Right ventricle myocardium superior (tissue), 1 donor: Measurements from ENCODE around the gene ACE. TPM values are rescaled to one million over a fixed set of nuclear protein-coding genes. Genes with fewer than 3 reads are reported as not detected.
"Not testable (repeated sequence)": the region's sequence is repeated elsewhere in the genome, so short reads cannot be mapped to it uniquely, and the experiment has no call there.

Experiments used
- ATAC-seq: fragments of 200-7000 bp; cut with Tn5 transposase; one replicate; pipeline ENCODE4 v1.9.1; 2020; ENCODE audit warnings: mild to moderate bottlenecking; ENCODE audit not compliant: poor library complexity
- DNase-seq: peaks from one replicate; pipeline ENCODE4 v3.0.0-alpha.2; 2020
- intact Hi-C: fragments of 100-400 bp; cut with DNase I; formaldehyde crosslinking; loops from one replicate; pipeline ENCODE4 v1.11.2; 2022
- total RNA-seq: library from RNA; stranded (reverse); fragmentation: NEBNext Ultra II Directional; extraction: Animal tissue kit (Norgen Biotek cat#: 25700); gene quantifications from one replicate; pipeline ENCODE4 v1.2.1, GENCODE V29; 2021
- donor health status: DM: no; HTN: yes; CAD: no; lungs with severe emphysema.

ACE gene
- total RNA-seq, 1 donor from 2014 or later: 5.4 TPM

- no peak for ATAC-seq
- intact Hi-C loops: no loop called here
- DNase-seq: no peak
These were observed 34.8 kb upstream of the ACE start for GRCh38 chr17:63442074-63442473.

DNA sequence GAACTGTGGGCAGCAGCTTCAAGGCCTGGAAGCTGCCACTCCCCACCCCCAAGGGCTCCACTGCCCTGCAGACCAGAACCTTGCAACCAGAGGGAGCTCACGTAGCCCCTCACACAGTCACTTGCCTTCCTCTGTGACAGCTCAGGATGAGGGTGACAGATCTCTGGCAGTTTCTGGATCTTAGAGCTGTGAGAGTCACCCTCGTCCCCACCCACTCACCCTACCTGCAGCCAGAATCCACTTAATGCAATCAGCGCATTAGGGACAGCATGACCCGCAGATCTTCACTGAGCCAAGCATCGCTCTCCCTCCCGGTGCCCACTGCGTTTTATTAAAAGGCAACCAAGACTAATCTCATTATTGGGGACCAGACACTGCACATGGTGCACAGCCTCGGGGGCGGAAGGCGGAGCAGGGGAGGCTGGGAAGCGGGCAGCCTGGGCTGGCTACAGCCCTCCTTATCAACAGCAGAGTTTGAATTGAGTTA, 34.3 kb upstream of the ACE start:
- intact Hi-C loops: no loop called here
- ATAC-seq (peak; percentile 13), DNase-seq (peak; percentile 29)

- intact Hi-C loops: no loop called here
- no peak for DNase-seq
- ATAC-seq: no peak
These were observed 33.8 kb upstream of the ACE start for GRCh38 chr17:63443053-63443452.

DNA sequence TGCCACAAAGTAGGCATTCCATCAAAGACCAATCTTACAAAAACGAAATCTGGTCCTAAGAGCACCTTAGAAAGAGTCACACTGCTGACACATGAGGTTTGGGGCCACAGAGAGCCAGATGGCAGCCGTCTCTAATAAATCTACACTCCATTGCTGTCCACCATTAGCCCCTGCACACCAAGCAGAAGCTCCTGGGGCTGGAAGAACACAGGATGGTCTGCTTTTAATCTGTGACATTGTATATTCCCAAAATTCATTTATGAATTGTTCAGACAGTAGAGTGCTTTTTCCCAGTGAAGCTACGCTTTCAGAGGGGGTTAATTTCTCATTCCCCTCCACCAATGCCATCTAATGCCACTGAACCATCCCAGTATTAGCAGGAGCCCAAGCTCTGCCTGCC, 32.4 kb upstream of the ACE start:
- ATAC-seq (no peak), DNase-seq (no peak)
- intact Hi-C loops: no loop called here

DNA sequence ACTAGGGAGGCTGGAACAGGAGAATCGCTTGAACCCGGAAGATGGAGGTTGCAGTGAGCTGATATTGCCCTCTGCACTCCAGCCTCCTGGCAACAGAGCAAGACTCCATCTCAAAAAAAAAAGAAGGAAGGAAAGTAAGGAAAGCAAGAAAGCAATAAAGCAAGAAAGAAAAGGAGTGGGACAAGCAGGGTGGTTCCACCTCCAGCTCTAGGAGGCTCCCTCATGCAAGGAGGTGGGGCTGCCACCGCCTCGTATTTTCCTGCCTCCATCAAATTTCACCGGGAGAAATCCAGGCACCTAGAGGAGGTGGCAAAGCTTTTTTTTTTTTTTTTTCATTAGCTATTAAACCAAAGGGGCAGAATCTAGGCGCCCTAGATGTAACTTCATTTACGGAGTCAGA, 31.8 kb upstream of the ACE start:
- no peak for DNase-seq
- ATAC-seq: no peak
- intact Hi-C loops: no loop called here

DNA sequence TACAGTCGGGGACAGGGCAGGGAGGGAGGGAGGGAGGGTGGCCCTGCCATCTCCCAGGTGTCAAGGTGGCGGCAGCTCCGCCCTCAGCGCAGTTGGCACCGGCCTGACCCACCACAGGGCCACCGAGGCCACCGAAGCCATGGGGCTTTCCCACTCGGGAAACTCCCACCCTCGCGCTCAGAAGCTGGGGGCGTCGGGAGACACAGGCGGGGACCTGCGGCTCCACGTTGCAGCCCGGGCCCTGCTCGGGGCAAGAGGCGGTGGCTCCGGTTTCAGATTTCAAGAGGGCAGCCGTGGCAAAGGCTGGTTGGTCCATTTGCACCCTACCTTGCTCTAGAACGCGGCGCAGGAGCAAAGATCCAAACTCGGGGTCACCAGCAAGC, 31.3 kb upstream of the ACE start:
- intact Hi-C loops: no loop called here
- DNase-seq: no peak
- peak; percentile 6 for ATAC-seq

DNA sequence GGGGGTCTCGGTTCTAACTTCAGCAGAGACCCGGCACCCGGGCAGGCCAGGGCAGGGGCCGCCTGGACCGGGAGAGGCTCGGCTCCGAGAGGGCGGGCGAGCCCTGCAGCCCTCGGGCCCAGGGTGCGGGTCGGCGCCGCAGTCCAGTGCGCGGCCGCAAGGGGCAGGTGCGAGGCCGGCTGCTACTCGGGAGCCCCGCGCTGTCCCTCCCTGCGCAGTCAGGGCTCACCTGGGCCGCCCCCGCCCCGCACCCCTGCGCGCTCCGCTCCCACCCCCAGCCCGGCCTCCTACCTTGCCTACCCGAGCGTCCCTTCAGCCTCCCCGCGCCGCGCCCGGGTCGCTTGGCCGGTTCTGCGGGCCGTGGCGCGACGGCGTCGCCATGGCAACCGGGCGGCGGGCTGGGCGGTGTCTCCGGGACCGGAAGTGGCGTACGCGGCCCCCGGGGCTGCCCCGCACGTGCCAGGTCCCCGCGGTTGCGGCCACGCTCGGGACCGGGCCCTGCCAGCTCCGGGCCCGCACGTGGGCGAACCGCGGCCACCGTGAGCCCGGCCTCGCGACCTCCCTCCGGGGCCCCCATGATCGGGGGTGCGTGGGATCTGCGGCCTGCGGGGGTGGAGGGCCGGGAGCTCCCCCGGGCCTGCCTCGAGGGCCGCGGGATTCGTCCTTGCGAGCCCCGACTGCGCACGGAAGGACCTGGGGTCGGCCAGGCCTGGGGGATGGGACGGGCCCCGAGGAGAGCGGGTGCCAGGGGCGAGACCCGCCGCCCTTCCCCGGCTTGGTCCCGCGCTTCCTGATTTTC, 30.7 kb upstream of the ACE start, which contains the start of gene CYB561:
Gene CYB561 (minus strand): TSS at position 353 of the 799 bp plus-strand sequence. CDS start 8,759 bp downstream, outside the sequence.
- peak; percentile 87 for ATAC-seq
- peak; percentile 86 for DNase-seq

GRCh38 chr17:63446753-63447470, 29.9 kb upstream of the ACE start:
- intact Hi-C loops: no loop called here
- peak; percentile 66 for ATAC-seq
- DNase-seq: peak; percentile 84

More for the DNA sequence above, 30.7 kb upstream of the ACE start, which contains the start of gene CYB561:
- intact Hi-C loops: no loop called here

DNA sequence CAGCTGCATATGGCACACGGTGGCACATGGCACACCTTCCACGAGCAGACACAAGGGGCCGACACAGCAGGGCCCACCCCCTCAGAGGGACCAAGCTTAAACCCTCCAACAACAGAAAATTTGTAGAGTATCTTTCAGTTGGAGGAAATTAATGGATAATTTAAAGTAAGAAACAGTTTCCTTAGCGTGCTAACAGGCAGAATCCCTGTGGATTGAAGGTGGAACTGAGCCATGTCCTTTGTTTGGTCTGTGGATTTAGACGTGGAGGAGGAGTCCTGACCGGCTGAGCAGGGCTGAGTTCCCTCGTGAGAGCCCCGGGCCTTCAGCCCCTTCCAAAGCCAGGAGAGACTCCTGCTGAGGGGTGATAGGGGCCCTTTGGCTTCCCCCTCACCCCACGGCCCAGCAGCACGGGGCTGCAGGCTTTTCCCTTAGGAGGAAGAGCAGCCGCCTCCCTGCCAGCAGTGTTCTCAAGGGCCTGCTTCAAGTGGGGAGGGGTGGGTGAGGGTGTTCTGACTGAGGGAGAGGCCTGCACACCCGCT, 29.3 kb upstream of the ACE start:
- DNase-seq (no peak), ATAC-seq (no peak)
- intact Hi-C loops: no loop called here

GRCh38 chr17:63448655-63449054, 28.2 kb upstream of the ACE start:
- intact Hi-C loops: no loop called here
- no peak for DNase-seq
- ATAC-seq: no peak

GRCh38 chr17:63450551-63450950, 26.3 kb upstream of the ACE start:
- DNase-seq (no peak), ATAC-seq (no peak)
- intact Hi-C loops: no loop called here

GRCh38 chr17:63451150-63451549, 25.7 kb upstream of the ACE start:
- intact Hi-C loops: no loop called here
- DNase-seq: no peak
- no peak for ATAC-seq

DNA sequence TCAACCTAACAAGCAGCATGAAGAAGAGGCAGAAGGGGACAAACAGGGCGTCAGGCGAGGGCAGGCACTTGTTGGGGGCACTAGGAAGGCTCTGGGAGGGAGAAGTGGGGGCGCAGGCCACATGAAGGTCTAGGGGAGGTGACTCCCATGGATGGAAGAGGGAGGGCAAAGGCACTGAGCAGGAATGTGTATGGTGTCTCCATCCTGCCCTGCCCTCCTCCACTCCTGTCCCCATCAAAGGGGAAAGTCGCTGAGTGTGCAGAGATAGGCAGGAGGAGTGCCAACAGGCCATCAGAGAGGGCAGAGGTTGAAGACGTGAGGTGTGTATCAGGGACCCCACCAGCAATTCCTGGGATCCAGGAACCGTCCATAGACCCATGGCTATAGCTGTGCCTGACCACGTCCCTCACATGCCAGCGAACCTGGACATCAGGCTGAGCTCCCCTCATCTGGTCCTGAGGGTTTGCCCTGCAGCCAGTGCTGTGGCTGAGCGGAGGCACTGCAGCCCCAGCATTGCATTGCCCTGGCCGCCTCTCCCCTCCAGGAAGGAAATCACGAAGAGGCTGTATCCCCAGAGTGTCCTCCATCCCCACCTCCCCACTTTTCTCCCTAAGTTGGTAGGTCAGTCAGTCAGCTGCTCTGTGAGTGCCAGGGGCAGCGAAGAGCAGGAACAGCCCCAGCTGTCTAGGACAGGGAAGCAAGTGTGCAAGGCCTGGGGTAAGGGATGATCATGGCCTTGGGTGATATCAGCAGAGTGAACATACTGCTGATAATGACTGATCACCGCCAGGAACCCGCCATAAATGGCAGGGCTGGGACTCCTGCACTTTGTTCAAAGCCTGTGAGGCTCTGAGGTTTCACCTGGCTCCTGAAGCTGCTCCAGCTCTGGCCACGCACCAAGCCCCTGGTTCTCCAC, 24.6 kb upstream of the ACE start:
- DNase-seq: no peak
- intact Hi-C loops: no loop called here
- ATAC-seq: no peak

GRCh38 chr17:63452962-63453551, 23.8 kb upstream of the ACE start:
- intact Hi-C loops: no loop called here
- DNase-seq (no peak), ATAC-seq (no peak)

DNA sequence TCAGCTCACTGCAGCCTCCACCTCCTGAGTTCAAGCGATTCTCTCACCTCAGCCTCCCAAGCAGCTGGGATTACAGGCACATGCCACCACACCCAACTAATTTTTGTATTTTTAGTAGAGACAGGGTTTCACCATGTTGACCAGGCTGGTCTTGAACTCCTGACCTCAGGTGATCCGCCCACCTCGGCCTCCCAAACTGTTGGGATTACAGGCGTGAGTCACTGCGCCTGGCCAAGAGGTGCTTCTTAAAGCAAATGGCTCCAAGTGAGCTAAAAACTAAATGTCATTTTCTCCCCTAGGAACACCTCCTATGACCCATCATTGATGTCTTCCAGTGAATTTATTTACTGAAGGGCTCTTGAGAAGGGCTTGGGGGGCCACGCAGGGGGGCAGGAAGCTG, 22.5 kb upstream of the ACE start:
- DNase-seq, ATAC-seq, intact Hi-C loops: not testable (repeated sequence)

DNA sequence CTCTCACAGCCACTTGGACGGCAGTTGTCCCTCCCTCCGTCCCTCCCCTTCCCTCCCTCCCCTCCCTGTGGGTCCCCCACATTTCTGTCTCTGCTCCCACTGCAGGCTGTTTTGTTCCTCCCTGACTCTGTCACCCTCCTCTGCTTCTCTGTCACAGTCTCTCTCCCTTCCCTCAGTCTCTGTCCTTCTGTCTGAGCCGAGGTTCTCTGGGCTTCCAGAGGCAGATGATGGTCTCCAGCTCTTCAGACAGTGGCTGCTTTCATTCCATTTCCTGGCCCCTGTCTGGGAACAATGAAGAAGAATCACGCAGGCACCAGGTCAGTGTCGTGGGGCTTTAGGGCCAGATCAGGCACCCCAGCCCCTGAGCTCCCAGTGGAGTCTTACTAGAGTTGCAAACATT, 21.9 kb upstream of the ACE start:
- DNase-seq: no peak
- intact Hi-C loops: no loop called here
- ATAC-seq: no peak

DNA sequence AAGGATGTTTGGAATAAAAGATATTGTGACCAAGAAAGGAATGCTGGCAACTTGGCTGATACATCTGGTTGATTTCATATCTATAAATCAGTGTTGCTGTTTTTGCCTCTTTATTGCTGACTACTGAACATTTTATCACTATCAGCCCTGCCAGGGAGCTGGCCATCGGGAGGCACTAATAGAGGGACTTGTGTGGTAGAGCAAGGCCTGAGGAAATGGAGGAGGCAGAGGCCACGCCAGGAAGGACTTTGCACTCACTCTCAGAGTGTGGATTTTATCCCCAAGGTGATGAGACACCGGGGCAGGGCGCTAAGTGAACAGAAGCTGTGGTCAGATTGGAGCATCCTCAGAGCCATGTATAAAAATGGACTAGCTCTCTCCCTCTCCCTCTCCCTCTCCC, 21.4 kb upstream of the ACE start:
- intact Hi-C loops: no loop called here
- no peak for DNase-seq
- ATAC-seq: no peak

DNA sequence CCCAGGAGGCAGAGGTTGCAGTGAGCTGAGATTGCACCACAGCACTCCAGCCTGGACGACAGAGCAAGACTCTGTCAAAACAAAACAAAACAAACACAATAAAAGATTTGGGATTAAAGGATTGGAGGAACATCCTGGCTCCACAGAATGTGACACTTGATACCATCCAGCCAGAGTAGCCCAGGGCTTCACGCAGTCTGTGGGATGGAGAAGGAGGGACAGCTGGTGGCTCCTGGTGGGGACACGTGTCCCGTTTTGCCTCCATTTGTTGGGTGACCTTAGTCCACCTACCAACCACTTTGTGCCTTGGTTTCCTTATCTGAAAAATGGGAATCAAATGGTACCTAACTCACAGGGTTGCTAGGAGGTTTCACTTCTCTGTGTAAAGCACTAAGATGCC, 18.4 kb upstream of the ACE start:
- intact Hi-C loops: no loop called here
- DNase-seq (no peak), ATAC-seq (no peak)
